Esophagus muscularis mucosa (tissue), 4 donors: ENCODE data around the gene STYXL2. TPM values are rescaled to one million over a fixed set of nuclear protein-coding genes. Genes with fewer than 3 reads are reported as not detected.

Source experiments
- DNase-seq: peaks from one replicate; pipeline ENCODE4 v3.0.0-alpha.2; 2017; ENCODE audit errors: extremely low spot score
- H3K27ac ChIP-seq, 4 donors: fragments of 200-600 bp; sonication (generic); replicated peaks in 1 of 4; 1 replicate in 3 of 4; 2 replicates in 1 of 4; pipeline ENCODE4 v1.5.1; 2016 to 2019; ENCODE audit warnings: mild to moderate bottlenecking in 1 of 4
- H3K27me3 ChIP-seq, 4 donors: fragments of 200-600 bp; sonication (generic); one replicate each; pipeline versions ENCODE4 v1.5.1 to v1.6.0; 2016 to 2019
- H3K36me3 ChIP-seq, 4 donors: fragments of 200-600 bp; sonication (generic); one replicate each; pipeline ENCODE4 v1.5.1; 2016 to 2019
- H3K4me1 ChIP-seq, 4 donors: fragments of 200-600 bp; sonication (generic); one replicate each; pipeline ENCODE4 v1.5.1; 2016 to 2019
- H3K4me3 ChIP-seq, 4 donors: fragments of 200-600 bp; sonication (generic); 1 replicate in 2 of 4; 2 replicates in 2 of 4; pipeline ENCODE4 v1.5.1; 2016 to 2019; ENCODE audit warnings: mild to moderate bottlenecking in 4 of 4, moderate library complexity in 1 of 4
- H3K9me3 ChIP-seq, 4 donors: fragments of 200-600 bp; sonication (generic); 1 replicate in 3 of 4; 2 replicates in 1 of 4; pipeline ENCODE4 v1.5.1; 2016 to 2019
- CTCF ChIP-seq, 3 experiments: fragments of 200-600 bp in 2 of 3; fragments of 450-650 bp in 1 of 3; sonication (generic) in 2 of 3; IDR thresholded peaks; one replicate each; pipeline ENCODE4 v1.5.1; 2017 to 2019; ENCODE audit warnings: antibody characterized with exemption in 3 of 3, mild to moderate bottlenecking in 2 of 3, moderate library complexity in 1 of 3
- EP300 ChIP-seq: sonication (generic); formaldehyde crosslinking; IDR thresholded peaks from one replicate; pipeline ENCODE4 v1.6.1; 2017; ENCODE audit warnings: antibody characterized with exemption
- POLR2A ChIP-seq: fragments of 450-650 bp; IDR thresholded peaks from one replicate; pipeline ENCODE4 v1.6.1; 2017; ENCODE audit warnings: antibody characterized with exemption, moderate library complexity, mild to moderate bottlenecking, low read depth
- POLR2AphosphoS5 ChIP-seq, 2 donors: sonication (generic); formaldehyde crosslinking; IDR thresholded peaks; one replicate each; pipeline ENCODE4 v1.6.1; 2017; ENCODE audit warnings: antibody characterized with exemption in 2 of 2
- WGBS: methylation state at CpG from one replicate; pipeline ENCODE4 v1.1.5; 2018; 5-methylcytosine and 5-hydroxymethylcytosine counted together
- intact Hi-C: fragments of 100-400 bp; cut with DNase I; formaldehyde crosslinking; loops from one replicate; pipeline ENCODE4 v1.15.1; 2023
- total RNA-seq, 4 donors: library from RNA; depleted of rRNA; stranded (reverse); fragments of >200 nt; gene quantifications; one replicate each; pipeline versions ENCODE4 v1.1.0 to v1.2.1, GENCODE V29; 2016

STYXL2 gene
- total RNA-seq, 4 donors from 2014 or later = 0.32 to 0.46 TPM; not detected in 2

- Histone ChIP-seq H3K27me3 (no peaks in the 10 kb centered on the region), H3K9me3 (no peaks in the 10 kb centered on the region), H3K36me3 (no peaks in the 10 kb centered on the region), H3K4me3 (no peak within 1 kb of the TSS), H3K27ac (no peak within 1 kb of the TSS), H3K4me1 (peaks cover 0 to 13% (median 0%) of the 10 kb centered on the region in 4 donors)
- intact Hi-C loops = no loop called here
- TF ChIP-seq EP300 (no peak), POLR2AphosphoS5 (IDR thresholded peaks at IDR 0.05) (no peak), POLR2A (no peak), CTCF (IDR thresholded peaks at IDR 0.05) (no peak)
- DNase-seq = no peak
- 83% methylated on average over 1 of the region's 1 CpG for WGBS
Observed at GRCh38 chr1:167090314-167090942, 3.4 kb upstream of the STYXL2 start, which contains the start of gene GPA33. Gene GPA33 (minus strand): TSS chr1:167090377. CDS start chr1:167090287, 90 bp downstream.

GRCh38 chr1:167092653-167093052 is 1.2 kb upstream of the STYXL2 start:
- intact Hi-C loops = no loop called here
- 57% methylated on average over 1 of the region's 1 CpG for WGBS
- Histone ChIP-seq H3K36me3 (no peaks in the 10 kb centered on the region), H3K4me3 (no peak overlapping the region), H3K4me1 (peaks cover 0 to 8% (median 0%) of the 10 kb centered on the region in 4 donors), H3K27me3 (no peaks in the 10 kb centered on the region), H3K9me3 (no peaks in the 10 kb centered on the region), H3K27ac (no peak overlapping the region)
- TF ChIP-seq CTCF (IDR thresholded peaks at IDR 0.05) = no peak
- no peak for DNase-seq

GRCh38 chr1:167094690-167095089 is 815 bp downstream of the STYXL2 start:
- Histone ChIP-seq H3K27ac (no peak overlapping the region), H3K4me3 (no peak overlapping the region), H3K9me3 (no peaks in the 10 kb centered on the region), H3K27me3 (no peaks in the 10 kb centered on the region), H3K4me1 (peaks cover 0 to 8% (median 0%) of the 10 kb centered on the region in 4 donors), H3K36me3 (no peaks in the 10 kb centered on the region)
- WGBS = 88% methylated on average over 8 of the region's 8 CpGs
- no peak for TF ChIP-seq EP300
- TF ChIP-seq POLR2AphosphoS5 (IDR thresholded peaks at IDR 0.05) = no peak
- no peak for TF ChIP-seq CTCF (IDR thresholded peaks at IDR 0.05)
- intact Hi-C loops = no loop called here
- no peak for DNase-seq

GRCh38 chr1:167095368-167095767 is 1.5 kb downstream of the STYXL2 start:
- no peaks in the 10 kb centered on the region for H3K36me3 ChIP-seq
- TF ChIP-seq EP300 = no peak
- TF ChIP-seq POLR2A = no peak
- TF ChIP-seq POLR2AphosphoS5 (IDR thresholded peaks at IDR 0.05) = no peak
- TF ChIP-seq CTCF (IDR thresholded peaks at IDR 0.05) = no peak
- H3K4me3 ChIP-seq = no peak overlapping the region
- intact Hi-C loops = no loop called here
- no peaks in the 10 kb centered on the region for H3K27me3 ChIP-seq
- H3K9me3 ChIP-seq = no peaks in the 10 kb centered on the region
- H3K27ac ChIP-seq = no peak overlapping the region
- WGBS = 49% methylated on average over 5 of the region's 5 CpGs
- DNase-seq = no peak
- peaks cover 0 to 8% (median 0%) of the 10 kb centered on the region in 4 donors for H3K4me1 ChIP-seq

- DNase-seq = no peak
- no peaks in the 10 kb centered on the region for H3K36me3 ChIP-seq
- H3K4me3 ChIP-seq = no peak overlapping the region
- no peaks in the 10 kb centered on the region for H3K27me3 ChIP-seq
- H3K27ac ChIP-seq = no peak overlapping the region
- intact Hi-C loops = no loop called here
- H3K9me3 ChIP-seq = no peaks in the 10 kb centered on the region
- H3K4me1 ChIP-seq = no peaks in the 10 kb centered on the region
- TF ChIP-seq EP300 (no peak), CTCF (IDR thresholded peaks at IDR 0.05) (no peak), POLR2A (no peak), POLR2AphosphoS5 (IDR thresholded peaks at IDR 0.05) (no peak)
- 72% methylated on average over 1 of the region's 1 CpG for WGBS
Observed at GRCh38 chr1:167099851-167100250, 6.0 kb downstream of the STYXL2 start.
